Measurements from ENCODE around the gene SPRN. TPM values are rescaled to one million over a fixed set of nuclear protein-coding genes. Genes with fewer than 3 reads are reported as not detected.

Gene SPRN
- total and polyA plus RNA-seq, 2 of the 4 experiments (the other 2 are of a cell fraction), result 0.36 to 2.3 TPM

DNA sequence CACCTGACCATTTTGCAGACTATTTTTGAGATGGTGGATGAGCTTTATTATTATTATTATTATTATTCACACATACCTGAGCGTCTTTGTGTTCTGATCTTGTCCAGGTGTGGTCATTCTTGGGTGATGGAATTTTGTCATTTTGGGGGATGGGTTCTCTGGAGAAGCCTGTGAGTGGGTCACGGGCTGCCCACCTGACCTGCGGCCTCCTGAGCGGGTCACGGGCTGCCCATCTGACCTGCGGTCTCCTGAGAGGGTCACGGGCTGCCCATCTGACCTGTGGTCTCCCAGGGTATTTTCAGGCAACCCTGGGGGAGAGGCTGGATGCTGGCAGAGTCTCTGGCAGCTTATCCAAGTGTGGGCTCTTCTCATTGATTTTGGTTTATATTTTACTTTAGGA lies 36.6 kb upstream of the SPRN start:
- Histone ChIP-seq H4K8ac (ENCODE audit: low read depth in 2 of 2, low read length in 2 of 2) (no peak overlapping the region), H3K27me3 (ENCODE audit: control insufficient read depth, insufficient read depth, low read length) (no peaks in the 10 kb centered on the region), H2BK120ac (ENCODE audit: low read depth, low read length) (no peak overlapping the region), H3K18ac (ENCODE audit: low read depth, low read length) (no peak overlapping the region), H3K79me1 (ENCODE audit: low read depth in 1 of 2, low read length in 2 of 2) (no peaks in the 10 kb centered on the region), H2AK5ac (ENCODE audit: low read depth, low read length) (no peak overlapping the region), H3K27ac (ENCODE audit: insufficient read depth, low read length) (no peak overlapping the region), H3K9me3 (ENCODE audit: control insufficient read depth, insufficient read depth, low read length) (no peaks in the 10 kb centered on the region), H2BK5ac (ENCODE audit: low read depth, low read length, poor library complexity, severe bottlenecking) (no peak overlapping the region), H4K91ac (ENCODE audit: insufficient read depth, low read depth, low read length) (no peak overlapping the region), H3K4me3 (ENCODE audit: insufficient read depth, low read depth, low read length) (no peak overlapping the region), H2AK9ac (replicated peaks; ENCODE audit: low read depth, low read length, poor library complexity) (no peak overlapping the region), H2BK15ac (ENCODE audit: low read depth, low read length) (no peak overlapping the region), H4K20me1 (ENCODE audit: insufficient read depth, low read length) (no peaks in the 10 kb centered on the region), H3K4me1 (ENCODE audit: control insufficient read depth, insufficient read depth, low read length) (no peaks in the 10 kb centered on the region), H3K56ac (ENCODE audit: extremely low read depth, insufficient read depth, low read length) (no peak overlapping the region), H2AFZ (replicated peaks; ENCODE audit: low read length, poor library complexity) (no peak overlapping the region), H4K5ac (ENCODE audit: low read depth, low read length) (no peak overlapping the region), H3K9ac (ENCODE audit: low read depth, low read length) (no peak overlapping the region), H3K9me1 (ENCODE audit: insufficient read depth, low read length) (no peaks in the 10 kb centered on the region), H3K14ac (replicated peaks; ENCODE audit: low read depth, low read length) (no peak overlapping the region), H3K4me2 (ENCODE audit: low read depth, low read length) (no peak overlapping the region), H2BK20ac (ENCODE audit: low read depth, low read length) (no peak overlapping the region), H3K23ac (ENCODE audit: low read depth, low read length) (no peak overlapping the region), H3K4ac (ENCODE audit: low read depth, low read length) (no peak overlapping the region), H3K36me3 (ENCODE audit: control insufficient read depth, insufficient read depth, low read length) (no peaks in the 10 kb centered on the region)
- in situ Hi-C loops (cut with MboI; ENCODE audit: low sequenced_read_pairs) (no loop called here), intact Hi-C loops (cut with micrococcal nuclease) (no loop called here), dilution Hi-C loops (cut with HindIII; ENCODE audit: low sequenced_read_pairs, unreplicated experiment) (no loop called here)
- CTCF ChIA-PET, result no interaction called here
- TF ChIP-seq RAD21 (IDR thresholded peaks at IDR 0.05; ENCODE audit: low read length), result no peak
- WGBS, 2 experiments (ENCODE audit: extremely low coverage in 2 of 2, insufficient read length in 1 of 2), result no CpG with 5 or more reads among the region's 7 CpGs
- POLR2A ChIA-PET (ENCODE audit: unreplicated experiment), result no interaction called here
- DNase-seq, result no peak
- BruUV-seq (replicated peaks), result no TSS peak
- no peak for ATAC-seq (ENCODE audit: low read depth)

Measured in IMR-90 (cell line).